ENCODE results near the gene DBN1. TPM values are rescaled to one million over a fixed set of nuclear protein-coding genes. Genes with fewer than 3 reads are reported as not detected.

Gene DBN1
- total and polyA plus RNA-seq, 2 experiments from 2014 or later = 106 to 290 TPM

DNA sequence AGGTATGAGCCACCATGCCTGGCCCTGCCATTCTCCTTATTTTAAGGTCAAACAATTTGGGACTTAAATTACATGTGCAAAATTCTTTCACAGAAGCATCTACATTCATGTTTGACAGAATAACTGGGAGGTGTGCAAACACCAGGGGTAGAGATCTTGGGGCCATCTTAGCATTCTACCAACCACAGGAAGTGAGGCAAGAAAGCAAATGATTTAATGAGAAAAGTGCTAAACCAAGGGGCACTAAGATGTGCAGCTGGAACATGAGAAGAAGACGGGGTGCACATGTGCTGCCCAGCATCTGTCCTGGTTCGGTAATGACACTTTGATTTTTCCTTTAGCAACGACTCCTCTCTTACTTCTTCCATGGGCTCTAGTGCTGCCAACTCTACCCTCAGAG lies 62.9 kb downstream of the DBN1 start (continued):
- TF ChIP-seq, protein P1, sequence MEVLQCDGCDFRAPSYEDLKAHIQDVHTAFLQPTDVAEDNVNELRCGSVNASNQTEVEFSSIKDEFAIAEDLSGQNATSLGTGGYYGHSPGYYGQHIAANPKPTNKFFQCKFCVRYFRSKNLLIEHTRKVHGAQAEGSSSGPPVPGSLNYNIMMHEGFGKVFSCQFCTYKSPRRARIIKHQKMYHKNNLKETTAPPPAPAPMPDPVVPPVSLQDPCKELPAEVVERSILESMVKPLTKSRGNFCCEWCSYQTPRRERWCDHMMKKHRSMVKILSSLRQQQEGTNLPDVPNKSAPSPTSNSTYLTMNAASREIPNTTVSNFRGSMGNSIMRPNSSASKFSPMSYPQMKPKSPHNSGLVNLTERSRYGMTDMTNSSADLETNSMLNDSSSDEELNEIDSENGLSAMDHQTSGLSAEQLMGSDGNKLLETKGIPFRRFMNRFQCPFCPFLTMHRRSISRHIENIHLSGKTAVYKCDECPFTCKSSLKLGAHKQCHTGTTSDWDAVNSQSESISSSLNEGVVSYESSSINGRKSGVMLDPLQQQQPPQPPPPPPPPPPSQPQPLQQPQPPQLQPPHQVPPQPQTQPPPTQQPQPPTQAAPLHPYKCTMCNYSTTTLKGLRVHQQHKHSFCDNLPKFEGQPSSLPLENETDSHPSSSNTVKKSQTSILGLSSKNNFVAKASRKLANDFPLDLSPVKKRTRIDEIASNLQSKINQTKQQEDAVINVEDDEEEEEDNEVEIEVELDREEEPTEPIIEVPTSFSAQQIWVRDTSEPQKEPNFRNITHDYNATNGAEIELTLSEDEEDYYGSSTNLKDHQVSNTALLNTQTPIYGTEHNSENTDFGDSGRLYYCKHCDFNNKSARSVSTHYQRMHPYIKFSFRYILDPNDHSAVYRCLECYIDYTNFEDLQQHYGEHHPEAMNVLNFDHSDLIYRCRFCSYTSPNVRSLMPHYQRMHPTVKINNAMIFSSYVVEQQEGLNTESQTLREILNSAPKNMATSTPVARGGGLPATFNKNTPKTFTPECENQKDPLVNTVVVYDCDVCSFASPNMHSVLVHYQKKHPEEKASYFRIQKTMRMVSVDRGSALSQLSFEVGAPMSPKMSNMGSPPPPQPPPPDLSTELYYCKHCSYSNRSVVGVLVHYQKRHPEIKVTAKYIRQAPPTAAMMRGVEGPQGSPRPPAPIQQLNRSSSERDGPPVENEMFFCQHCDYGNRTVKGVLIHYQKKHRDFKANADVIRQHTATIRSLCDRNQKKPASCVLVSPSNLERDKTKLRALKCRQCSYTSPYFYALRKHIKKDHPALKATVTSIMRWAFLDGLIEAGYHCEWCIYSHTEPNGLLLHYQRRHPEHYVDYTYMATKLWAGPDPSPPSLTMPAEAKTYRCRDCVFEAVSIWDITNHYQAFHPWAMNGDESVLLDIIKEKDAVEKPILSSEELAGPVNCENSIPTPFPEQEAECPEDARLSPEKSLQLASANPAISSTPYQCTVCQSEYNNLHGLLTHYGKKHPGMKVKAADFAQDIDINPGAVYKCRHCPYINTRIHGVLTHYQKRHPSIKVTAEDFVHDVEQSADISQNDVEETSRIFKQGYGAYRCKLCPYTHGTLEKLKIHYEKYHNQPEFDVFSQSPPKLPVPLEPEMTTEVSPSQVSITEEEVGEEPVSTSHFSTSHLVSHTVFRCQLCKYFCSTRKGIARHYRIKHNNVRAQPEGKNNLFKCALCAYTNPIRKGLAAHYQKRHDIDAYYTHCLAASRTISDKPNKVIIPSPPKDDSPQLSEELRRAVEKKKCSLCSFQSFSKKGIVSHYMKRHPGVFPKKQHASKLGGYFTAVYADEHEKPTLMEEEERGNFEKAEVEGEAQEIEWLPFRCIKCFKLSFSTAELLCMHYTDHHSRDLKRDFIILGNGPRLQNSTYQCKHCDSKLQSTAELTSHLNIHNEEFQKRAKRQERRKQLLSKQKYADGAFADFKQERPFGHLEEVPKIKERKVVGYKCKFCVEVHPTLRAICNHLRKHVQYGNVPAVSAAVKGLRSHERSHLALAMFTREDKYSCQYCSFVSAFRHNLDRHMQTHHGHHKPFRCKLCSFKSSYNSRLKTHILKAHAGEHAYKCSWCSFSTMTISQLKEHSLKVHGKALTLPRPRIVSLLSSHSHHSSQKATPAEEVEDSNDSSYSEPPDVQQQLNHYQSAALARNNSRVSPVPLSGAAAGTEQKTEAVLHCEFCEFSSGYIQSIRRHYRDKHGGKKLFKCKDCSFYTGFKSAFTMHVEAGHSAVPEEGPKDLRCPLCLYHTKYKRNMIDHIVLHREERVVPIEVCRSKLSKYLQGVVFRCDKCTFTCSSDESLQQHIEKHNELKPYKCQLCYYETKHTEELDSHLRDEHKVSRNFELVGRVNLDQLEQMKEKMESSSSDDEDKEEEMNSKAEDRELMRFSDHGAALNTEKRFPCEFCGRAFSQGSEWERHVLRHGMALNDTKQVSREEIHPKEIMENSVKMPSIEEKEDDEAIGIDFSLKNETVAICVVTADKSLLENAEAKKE (CRISPR knock-in tag; IDR thresholded peaks at IDR 0.05) = no peak
- TF ChIP-seq EZH2 (IDR thresholded peaks at IDR 0.05; ENCODE audit: low read depth, unreplicated experiment) = no peak

DNA sequence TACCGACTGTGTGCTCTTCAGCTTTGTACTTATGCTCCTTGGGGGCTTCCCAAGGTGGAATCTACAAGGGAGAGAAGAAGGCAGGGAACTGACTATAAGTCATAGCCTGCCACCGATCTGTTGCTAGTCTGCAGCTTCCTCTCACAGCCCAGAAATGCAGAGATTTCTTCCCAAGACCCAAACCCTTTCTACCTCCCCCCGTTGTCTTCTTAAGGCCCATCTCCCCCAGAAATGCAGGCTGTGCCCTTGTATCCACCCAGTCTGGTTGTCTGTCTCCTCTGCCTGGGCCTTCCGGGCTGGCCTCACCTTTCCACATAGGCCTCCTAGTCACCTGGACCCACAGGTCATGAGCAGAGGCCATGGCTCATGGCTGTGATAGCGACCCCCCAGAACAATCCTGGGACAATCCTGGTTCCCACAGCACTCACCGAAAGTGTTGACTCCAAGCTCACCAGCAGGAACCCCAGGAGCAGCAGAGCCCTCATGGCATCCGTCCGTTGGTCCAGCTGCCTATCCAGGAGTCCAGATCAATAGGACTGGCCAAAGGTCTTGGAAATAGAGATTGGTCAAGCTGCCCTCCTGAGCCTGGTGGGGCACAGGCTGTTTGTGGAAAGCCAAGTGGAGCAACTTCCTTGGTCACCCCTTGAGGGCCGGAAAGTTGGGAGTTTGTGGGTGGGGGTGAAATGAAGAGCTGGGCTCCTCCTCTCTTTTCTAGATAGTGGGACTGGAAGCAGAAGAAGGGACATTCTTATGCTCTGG lies 64.2 kb downstream of the DBN1 start, which contains the start of gene F12:
Gene F12 (minus strand): TSS at position 522 of the 759 bp plus-strand sequence. CDS start 37 bp downstream, at position 485.
- H3K27ac ChIP-seq (ENCODE audit: low read depth) = no peak within 1 kb of the TSS
- no peaks in the 10 kb centered on the region for H3K79me2 ChIP-seq (replicated peaks; ENCODE audit: insufficient read depth)
- H3K27ac Mint-ChIP-seq = no peak within 1 kb of the TSS
- no peaks in the 10 kb centered on the region for H3K4me1 ChIP-seq (ENCODE audit: insufficient read depth)
- no peaks in the 10 kb centered on the region for H3K9me3 Mint-ChIP-seq
- no peak within 1 kb of the TSS for H3K4me2 ChIP-seq
- no peaks in the 10 kb centered on the region for H3K4me1 Mint-ChIP-seq
- H3K9me2 ChIP-seq (ENCODE audit: insufficient read depth) = 0 out of 2 replicates have a peak, but pooled peaks cover 3% of the 10 kb centered on the region
- H3K36me3 ChIP-seq (ENCODE audit: insufficient read depth) = no peaks in the 10 kb centered on the region
- H3F3A ChIP-seq (replicated peaks; ENCODE audit: low read depth) = no peaks in the 10 kb centered on the region
- H3K4me3 ChIP-seq = no peak within 1 kb of the TSS
- no peak within 1 kb of the TSS for H2AFZ ChIP-seq
- no peak within 1 kb of the TSS for H3K4me3 Mint-ChIP-seq
- DNase-seq (ENCODE audit: low spot score) (no peak), ATAC-seq (no peak)
- peaks cover 40% of the 10 kb centered on the region for H3K27me3 Mint-ChIP-seq (ENCODE audit: insufficient read depth, low read depth, poor library complexity)
- H4K20me1 ChIP-seq (replicated peaks; ENCODE audit: insufficient read depth) = no peaks in the 10 kb centered on the region
- H3K36me3 Mint-ChIP-seq (ENCODE audit: low read depth) = no peaks in the 10 kb centered on the region
- H3K27me3 ChIP-seq (ENCODE audit: insufficient read depth) = peaks cover 44% of the 10 kb centered on the region
- TF ChIP-seq CREB1 (CRISPR knock-in tag; IDR thresholded peaks at IDR 0.05; ENCODE audit: low read depth) (no peak), POLR2AphosphoS5 (IDR thresholded peaks at IDR 0.05; ENCODE audit: low read depth) (no peak), NANOG (IDR thresholded peaks at IDR 0.05; ENCODE audit: borderline replicate concordance) (no peak), ZNF114 (CRISPR knock-in tag; IDR thresholded peaks at IDR 0.05) (no peak), EZH2 (IDR thresholded peaks at IDR 0.05; ENCODE audit: low read depth, unreplicated experiment) (no peak), ZNF331 (CRISPR knock-in tag; IDR thresholded peaks at IDR 0.05; ENCODE audit: low read depth) (no peak)
- TF ChIP-seq, protein P1 (CRISPR knock-in tag; IDR thresholded peaks at IDR 0.05) = no peak
- TF ChIP-seq, protein P2, sequence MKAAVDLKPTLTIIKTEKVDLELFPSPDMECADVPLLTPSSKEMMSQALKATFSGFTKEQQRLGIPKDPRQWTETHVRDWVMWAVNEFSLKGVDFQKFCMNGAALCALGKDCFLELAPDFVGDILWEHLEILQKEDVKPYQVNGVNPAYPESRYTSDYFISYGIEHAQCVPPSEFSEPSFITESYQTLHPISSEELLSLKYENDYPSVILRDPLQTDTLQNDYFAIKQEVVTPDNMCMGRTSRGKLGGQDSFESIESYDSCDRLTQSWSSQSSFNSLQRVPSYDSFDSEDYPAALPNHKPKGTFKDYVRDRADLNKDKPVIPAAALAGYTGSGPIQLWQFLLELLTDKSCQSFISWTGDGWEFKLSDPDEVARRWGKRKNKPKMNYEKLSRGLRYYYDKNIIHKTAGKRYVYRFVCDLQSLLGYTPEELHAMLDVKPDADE (IDR thresholded peaks at IDR 0.05) = no peak
